GM12872 (cell line): ENCODE results near the gene PHPT1.

Source experiments
- TF ChIP-seq, protein P1 (sequence below): IDR thresholded peaks from 3 replicates; pipeline ENCODE4 v1.5.1; 2011; ENCODE audit warnings: low read depth, mild to moderate bottlenecking, low read length, moderate library complexity; ENCODE audit not compliant: insufficient read depth

The PHPT1 gene

DNA sequence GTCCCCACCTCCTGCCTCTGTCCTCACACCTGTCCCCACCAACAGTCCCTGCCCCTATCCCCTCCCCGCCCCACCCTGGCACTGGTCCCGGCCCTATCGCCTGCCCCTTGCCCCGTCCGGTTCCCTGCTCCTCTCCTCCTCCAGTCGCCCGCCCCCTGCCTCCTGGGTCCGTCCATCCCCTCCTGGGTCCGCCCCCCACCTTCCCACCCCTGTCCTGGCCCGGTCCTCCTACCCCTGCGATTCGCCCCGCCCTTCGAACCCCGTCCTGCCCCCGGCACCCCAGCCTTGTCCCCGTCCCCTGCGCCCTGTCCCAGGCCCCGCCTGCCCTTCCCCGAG lies 16.5 kb downstream of the PHPT1 start:
- TF ChIP-seq, protein P1, sequence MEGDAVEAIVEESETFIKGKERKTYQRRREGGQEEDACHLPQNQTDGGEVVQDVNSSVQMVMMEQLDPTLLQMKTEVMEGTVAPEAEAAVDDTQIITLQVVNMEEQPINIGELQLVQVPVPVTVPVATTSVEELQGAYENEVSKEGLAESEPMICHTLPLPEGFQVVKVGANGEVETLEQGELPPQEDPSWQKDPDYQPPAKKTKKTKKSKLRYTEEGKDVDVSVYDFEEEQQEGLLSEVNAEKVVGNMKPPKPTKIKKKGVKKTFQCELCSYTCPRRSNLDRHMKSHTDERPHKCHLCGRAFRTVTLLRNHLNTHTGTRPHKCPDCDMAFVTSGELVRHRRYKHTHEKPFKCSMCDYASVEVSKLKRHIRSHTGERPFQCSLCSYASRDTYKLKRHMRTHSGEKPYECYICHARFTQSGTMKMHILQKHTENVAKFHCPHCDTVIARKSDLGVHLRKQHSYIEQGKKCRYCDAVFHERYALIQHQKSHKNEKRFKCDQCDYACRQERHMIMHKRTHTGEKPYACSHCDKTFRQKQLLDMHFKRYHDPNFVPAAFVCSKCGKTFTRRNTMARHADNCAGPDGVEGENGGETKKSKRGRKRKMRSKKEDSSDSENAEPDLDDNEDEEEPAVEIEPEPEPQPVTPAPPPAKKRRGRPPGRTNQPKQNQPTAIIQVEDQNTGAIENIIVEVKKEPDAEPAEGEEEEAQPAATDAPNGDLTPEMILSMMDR, result no peak

- TF ChIP-seq, protein P1, result no peak
These were observed 18.3 kb downstream of the PHPT1 start for GRCh38 chr9:136867480-136867879.

DNA sequence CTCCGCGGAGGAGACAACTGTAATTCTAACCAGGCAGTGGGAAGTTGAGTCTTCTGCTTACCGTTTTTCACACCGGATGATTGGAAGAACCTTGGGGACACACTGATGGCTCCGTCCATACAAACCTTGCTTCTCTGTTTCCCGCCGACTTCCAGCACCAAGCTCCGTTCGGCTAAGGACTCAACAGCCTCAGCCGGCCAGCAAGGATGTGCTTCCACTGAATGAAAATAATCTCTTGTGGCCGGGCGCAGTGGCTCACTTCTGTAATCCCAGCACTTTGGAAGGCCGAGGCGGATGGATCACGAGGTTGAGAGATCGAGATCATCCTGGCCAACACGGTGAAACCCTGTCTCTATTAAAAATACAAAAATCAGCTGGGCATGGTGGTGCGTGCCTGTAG lies 18.7 kb downstream of the PHPT1 start:
- TF ChIP-seq, protein P1, result no peak

GRCh38 chr9:136868644-136869043 lies 19.4 kb downstream of the PHPT1 start:
- TF ChIP-seq, protein P1, result no peak

DNA sequence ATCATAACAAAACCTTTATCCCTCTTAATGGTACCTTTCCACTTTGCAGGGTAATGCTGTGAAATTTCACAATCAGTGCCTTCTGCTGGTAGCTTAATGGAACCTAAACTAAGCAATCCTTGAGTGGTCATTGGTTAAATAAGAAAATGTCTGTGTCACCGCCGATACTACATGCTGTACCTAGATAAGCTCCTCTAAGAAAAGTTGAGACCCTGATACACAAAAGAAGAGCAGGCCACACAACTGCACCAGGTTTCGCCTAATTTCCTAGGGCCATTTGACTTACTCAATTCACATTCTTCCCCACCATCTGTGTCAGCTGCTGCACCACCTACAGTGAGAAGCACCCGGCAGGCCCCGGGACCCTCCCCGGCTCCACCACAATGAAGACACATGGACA lies 25.9 kb downstream of the PHPT1 start:
- TF ChIP-seq, protein P1, result no peak

GRCh38 chr9:136876476-136876875 lies 27.3 kb downstream of the PHPT1 start:
- TF ChIP-seq, protein P1, result no peak

DNA sequence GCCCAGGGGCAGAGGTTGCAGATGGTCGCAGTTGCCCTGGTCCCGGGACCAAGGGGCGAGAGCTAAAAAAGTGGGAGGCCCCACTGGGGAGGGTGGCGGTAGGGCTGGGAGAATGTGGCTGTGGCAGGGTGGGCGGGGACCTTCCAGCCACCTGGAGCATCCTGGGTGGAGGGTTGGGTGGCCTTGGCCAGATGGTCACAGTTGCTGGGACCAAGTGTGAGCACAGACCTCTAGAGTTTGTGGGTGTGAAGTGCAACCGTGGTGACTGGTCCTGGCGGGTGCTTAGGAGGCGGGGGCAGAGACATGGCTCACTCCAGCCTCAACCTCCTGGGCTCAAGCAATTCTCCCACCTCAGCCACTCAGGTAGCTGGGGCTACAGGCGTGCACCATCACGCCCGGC lies 31.4 kb downstream of the PHPT1 start:
- TF ChIP-seq, protein P1, result peak; percentile 10; the same call in 1 of the 3 replicates

DNA sequence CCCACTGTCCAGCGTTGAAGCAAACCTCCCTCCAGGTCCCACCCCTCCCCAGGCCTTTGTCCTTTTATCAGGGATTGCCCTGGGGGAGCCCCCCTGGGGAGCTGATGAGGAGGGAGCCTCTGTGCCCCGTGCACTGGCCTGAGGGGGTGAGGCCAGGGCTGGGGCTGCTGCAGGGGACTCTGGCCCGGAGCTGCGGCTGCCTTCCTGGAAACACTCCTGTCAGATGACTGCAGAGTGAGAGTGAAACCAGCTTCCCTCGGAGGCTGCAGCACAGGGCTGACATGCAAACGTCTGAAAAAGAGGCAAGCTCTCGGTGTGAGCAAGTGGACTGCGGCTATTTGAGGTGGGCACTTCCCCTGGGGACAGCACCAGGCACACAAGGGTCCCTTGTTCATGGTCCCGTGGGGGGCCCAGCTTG lies 32.5 kb downstream of the PHPT1 start:
- TF ChIP-seq, protein P1, result no peak
